Stomach (tissue), 9 donors: ENCODE results near the gene ARV1. TPM values are rescaled to one million over a fixed set of nuclear protein-coding genes. Genes with fewer than 3 reads are reported as not detected.

Experiments used
- DNase-seq, 2 donors: peaks; one replicate each; pipeline versions ENCODE4 v3.0.0 to v3.0.0-alpha.2; 2013 to 2019
- H3K27ac ChIP-seq, 5 donors: fragments of 200-600 bp in 4 of 5; sonication (generic) in 4 of 5; one replicate each; pipeline ENCODE4 v1.5.1; 2013 to 2019; ENCODE audit warnings: mild to moderate bottlenecking in 1 of 5, moderate library complexity in 1 of 5
- H3K27me3 ChIP-seq, 3 donors: fragments of 200-600 bp; sonication (generic); one replicate each; pipeline ENCODE4 v1.5.1; 2017 to 2019; ENCODE audit warnings: mixed run types in 1 of 3
- H3K36me3 ChIP-seq, 4 donors: fragments of 200-600 bp; sonication (generic); 1 replicate in 3 of 4; 2 replicates in 1 of 4; pipeline ENCODE4 v1.5.1; 2016 to 2019
- H3K4me1 ChIP-seq, 4 donors: fragments of 200-600 bp; sonication (generic); one replicate each; pipeline ENCODE4 v1.5.1; 2016 to 2019
- H3K4me3 ChIP-seq, 4 donors: fragments of 200-600 bp; sonication (generic) in 3 of 4; one replicate each; pipeline ENCODE4 v1.5.1; 2016 to 2019; ENCODE audit warnings: mild to moderate bottlenecking in 1 of 4
- H3K9me3 ChIP-seq, 4 donors: fragments of 200-600 bp; sonication (generic); one replicate each; pipeline ENCODE4 v1.5.1; 2016 to 2019
- EP300 ChIP-seq: sonication (generic); formaldehyde crosslinking; IDR thresholded peaks from one replicate; pipeline ENCODE4 v1.6.1; 2017; ENCODE audit warnings: antibody characterized with exemption
- POLR2A ChIP-seq, 4 donors: fragments of 450-650 bp; IDR thresholded peaks; one replicate each; pipeline ENCODE4 v1.6.1; 2016; ENCODE audit warnings: antibody characterized with exemption in 4 of 4, control low read depth in 2 of 4, mild to moderate bottlenecking in 1 of 4, moderate library complexity in 1 of 4
- POLR2AphosphoS5 ChIP-seq, 3 donors: sonication (generic); formaldehyde crosslinking; IDR thresholded peaks; one replicate each; pipeline ENCODE4 v1.6.1; 2016; ENCODE audit warnings: antibody characterized with exemption in 3 of 3
- WGBS, 5 donors: extraction: QIAGEN DNeasy Blood & Tissue Kit in 3 of 5; methylation state at CpG; one replicate each; pipeline versions ENCODE4 v1.1.5 to v1.1.7; 2013 to 2018; 5-methylcytosine and 5-hydroxymethylcytosine counted together
- intact Hi-C: fragments of 100-400 bp; cut with DNase I; formaldehyde crosslinking; loops from one replicate; pipeline ENCODE4 v1.15.1; 2023; ENCODE audit warnings: low total_unique reads
- polyA plus RNA-seq, 3 donors: library from polyadenylated mRNA; stranded (reverse); fragments of 200-250 nt; gene quantifications; one replicate each; pipeline ENCODE4 v1.2.3, GENCODE V29; 2013
- total RNA-seq, 5 donors: library from RNA; depleted of rRNA; stranded (reverse); fragments of >200 nt; gene quantifications; one replicate each; pipeline versions ENCODE4 v1.1.0 to v1.2.3, GENCODE V29; 2014 to 2016
- TF ChIP-seq, protein P1 (sequence below), 7 experiments: fragments of 450-650 bp in 4 of 7; fragments of 200-600 bp in 3 of 7; sonication (generic) in 3 of 7; IDR thresholded peaks; one replicate each; pipeline ENCODE4 v1.5.1; 2016 to 2019; ENCODE audit warnings: antibody characterized with exemption in 7 of 7, control low read depth in 2 of 7, mild to moderate bottlenecking in 1 of 7
- donor health status: healthy with polysubstance abuse.
- donor health status: Bipolar disorder and iron deficiency.
- donor health status: healthy.

The ARV1 gene
- total and polyA plus RNA-seq, 8 donors = 11.0 to 38.8 (median 18.8) TPM

GRCh38 chr1:230940848-230941247 lies 38.0 kb upstream of the ARV1 start:
- H3K27me3 ChIP-seq = no peaks in the 10 kb centered on the region
- DNase-seq = no peak
- H3K36me3 ChIP-seq = peaks cover 0 to 25% (median 22%) of the 10 kb centered on the region in 4 donors
- TF ChIP-seq POLR2AphosphoS5 (IDR thresholded peaks at IDR 0.05) = no peak
- TF ChIP-seq EP300 = no peak
- TF ChIP-seq, protein P1, sequence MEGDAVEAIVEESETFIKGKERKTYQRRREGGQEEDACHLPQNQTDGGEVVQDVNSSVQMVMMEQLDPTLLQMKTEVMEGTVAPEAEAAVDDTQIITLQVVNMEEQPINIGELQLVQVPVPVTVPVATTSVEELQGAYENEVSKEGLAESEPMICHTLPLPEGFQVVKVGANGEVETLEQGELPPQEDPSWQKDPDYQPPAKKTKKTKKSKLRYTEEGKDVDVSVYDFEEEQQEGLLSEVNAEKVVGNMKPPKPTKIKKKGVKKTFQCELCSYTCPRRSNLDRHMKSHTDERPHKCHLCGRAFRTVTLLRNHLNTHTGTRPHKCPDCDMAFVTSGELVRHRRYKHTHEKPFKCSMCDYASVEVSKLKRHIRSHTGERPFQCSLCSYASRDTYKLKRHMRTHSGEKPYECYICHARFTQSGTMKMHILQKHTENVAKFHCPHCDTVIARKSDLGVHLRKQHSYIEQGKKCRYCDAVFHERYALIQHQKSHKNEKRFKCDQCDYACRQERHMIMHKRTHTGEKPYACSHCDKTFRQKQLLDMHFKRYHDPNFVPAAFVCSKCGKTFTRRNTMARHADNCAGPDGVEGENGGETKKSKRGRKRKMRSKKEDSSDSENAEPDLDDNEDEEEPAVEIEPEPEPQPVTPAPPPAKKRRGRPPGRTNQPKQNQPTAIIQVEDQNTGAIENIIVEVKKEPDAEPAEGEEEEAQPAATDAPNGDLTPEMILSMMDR (IDR thresholded peaks at IDR 0.05) = no peak
- TF ChIP-seq POLR2A (IDR thresholded peaks at IDR 0.05) = no peak
- peak overlapping the region in 1 of 5 donors; percentile 56 for H3K27ac ChIP-seq
- peaks cover 11 to 44% (median 30%) of the 10 kb centered on the region in 4 donors for H3K4me1 ChIP-seq
- WGBS, 5 donors = 86 to 100% (median 92%) methylated on average over 1 of the region's 1 CpG
- H3K4me3 ChIP-seq = no peak overlapping the region
- H3K9me3 ChIP-seq = no peaks in the 10 kb centered on the region
- intact Hi-C loops = no loop called here

- H3K36me3 ChIP-seq = peaks cover 0 to 29% (median 23%) of the 10 kb centered on the region in 4 donors
- no peaks in the 10 kb centered on the region for H3K9me3 ChIP-seq
- no peak overlapping the region for H3K27ac ChIP-seq
- no peak overlapping the region for H3K4me3 ChIP-seq
- no peak for DNase-seq
- TF ChIP-seq POLR2AphosphoS5 (IDR thresholded peaks at IDR 0.05) (no peak), POLR2A (IDR thresholded peaks at IDR 0.05) (no peak), EP300 (no peak)
- TF ChIP-seq, protein P1 (IDR thresholded peaks at IDR 0.05) = no peak
- 96 to 100% (median 98%) methylated on average over 2 of the region's 2 CpGs for WGBS, 5 donors
- no peaks in the 10 kb centered on the region for H3K27me3 ChIP-seq
- intact Hi-C loops = no loop called here
- H3K4me1 ChIP-seq = peaks cover 6 to 29% (median 17%) of the 10 kb centered on the region in 4 donors
Measured at GRCh38 chr1:230943048-230943593, 35.8 kb upstream of the ARV1 start.

GRCh38 chr1:230948301-230948700 lies 30.6 kb upstream of the ARV1 start:
- intact Hi-C loops = no loop called here
- H3K36me3 ChIP-seq = peaks cover 2 to 42% (median 36%) of the 10 kb centered on the region in 4 donors
- DNase-seq = no peak
- no peaks in the 10 kb centered on the region for H3K27me3 ChIP-seq
- H3K27ac ChIP-seq = no peak overlapping the region
- H3K4me3 ChIP-seq = no peak overlapping the region
- peaks cover 0 to 4% (median 2%) of the 10 kb centered on the region in 4 donors for H3K4me1 ChIP-seq
- no peaks in the 10 kb centered on the region for H3K9me3 ChIP-seq
- WGBS, 5 donors = 82 to 100% (median 97%) methylated on average over 1 of the region's 1 CpG
- TF ChIP-seq POLR2A (IDR thresholded peaks at IDR 0.05) (no peak), POLR2AphosphoS5 (IDR thresholded peaks at IDR 0.05) (no peak), EP300 (no peak)
- TF ChIP-seq, protein P1 (IDR thresholded peaks at IDR 0.05) = no peak

- H3K27ac ChIP-seq = no peak overlapping the region
- 55 to 80% (median 67%) methylated on average over 3 of the region's 3 CpGs for WGBS, 5 donors
- peaks cover 3 to 45% (median 40%) of the 10 kb centered on the region in 4 donors for H3K36me3 ChIP-seq
- peaks cover 0 to 4% (median 2%) of the 10 kb centered on the region in 4 donors for H3K4me1 ChIP-seq
- intact Hi-C loops = no loop called here
- TF ChIP-seq POLR2AphosphoS5 (IDR thresholded peaks at IDR 0.05) (no peak), POLR2A (IDR thresholded peaks at IDR 0.05) (no peak), EP300 (no peak)
- TF ChIP-seq, protein P1 (IDR thresholded peaks at IDR 0.05) = no peak
- no peak overlapping the region for H3K4me3 ChIP-seq
- no peaks in the 10 kb centered on the region for H3K27me3 ChIP-seq
- no peaks in the 10 kb centered on the region for H3K9me3 ChIP-seq
- no peak for DNase-seq
Measured at GRCh38 chr1:230948903-230949302, 30.0 kb upstream of the ARV1 start.
